Measurements from ENCODE around the gene CCDC157. TPM values are rescaled to one million over a fixed set of nuclear protein-coding genes. Genes with fewer than 3 reads are reported as not detected.

CCDC157 gene
- total and polyA plus RNA-seq, 2 of the 4 experiments (the other 2 are of a cell fraction): 0.90 to 2.2 TPM

GRCh38 chr22:30365891-30366290 lies 9.1 kb downstream of the CCDC157 start:
- Histone ChIP-seq H3K36me3 (ENCODE audit: control insufficient read depth, insufficient read depth, low read length) (peaks cover 2% of the 10 kb centered on the region; the same call in 1 of the 2 replicates), H4K8ac (ENCODE audit: low read depth in 2 of 2, low read length in 2 of 2) (no peak overlapping the region), H4K5ac (ENCODE audit: low read depth, low read length) (no peak overlapping the region), H3K79me1 (ENCODE audit: low read depth in 1 of 2, low read length in 2 of 2) (no peaks in the 10 kb centered on the region), H2BK15ac (ENCODE audit: low read depth, low read length) (no peak overlapping the region), H3K4me3 (ENCODE audit: insufficient read depth, low read depth, low read length) (no peak overlapping the region), H2AFZ (replicated peaks; ENCODE audit: low read length, poor library complexity) (no peak overlapping the region), H3K4me1 (ENCODE audit: control insufficient read depth, insufficient read depth, low read length) (peaks cover 5% of the 10 kb centered on the region; the same call in 1 of the 2 replicates), H3K56ac (ENCODE audit: extremely low read depth, insufficient read depth, low read length) (no peak overlapping the region), H2AK9ac (replicated peaks; ENCODE audit: low read depth, low read length, poor library complexity) (no peak overlapping the region), H3K9me3 (ENCODE audit: control insufficient read depth, insufficient read depth, low read length) (no peaks in the 10 kb centered on the region), H3K27ac (ENCODE audit: insufficient read depth, low read length) (no peak overlapping the region), H3K14ac (replicated peaks; ENCODE audit: low read depth, low read length) (no peak overlapping the region), H3K4ac (ENCODE audit: low read depth, low read length) (no peak overlapping the region), H2AK5ac (ENCODE audit: low read depth, low read length) (no peak overlapping the region), H3K18ac (ENCODE audit: low read depth, low read length) (no peak overlapping the region), H4K20me1 (ENCODE audit: insufficient read depth, low read length) (no peaks in the 10 kb centered on the region), H3K9ac (ENCODE audit: low read depth, low read length) (no peak overlapping the region), H2BK20ac (ENCODE audit: low read depth, low read length) (no peak overlapping the region), H4K91ac (ENCODE audit: insufficient read depth, low read depth, low read length) (no peak overlapping the region), H2BK120ac (ENCODE audit: low read depth, low read length) (no peak overlapping the region), H3K23ac (ENCODE audit: low read depth, low read length) (no peak overlapping the region), H3K27me3 (ENCODE audit: control insufficient read depth, insufficient read depth, low read length) (no peaks in the 10 kb centered on the region), H3K9me1 (ENCODE audit: insufficient read depth, low read length) (0 out of 2 replicates have a peak, but pooled peaks cover 2% of the 10 kb centered on the region), H3K4me2 (ENCODE audit: low read depth, low read length) (no peak overlapping the region), H2BK5ac (ENCODE audit: low read depth, low read length, poor library complexity, severe bottlenecking) (no peak overlapping the region)
- CTCF ChIA-PET: no interaction called here
- DNase-seq: no peak
- dilution Hi-C loops (cut with HindIII; ENCODE audit: low sequenced_read_pairs, unreplicated experiment) (no loop called here), in situ Hi-C loops (cut with MboI; ENCODE audit: low sequenced_read_pairs) (no loop called here), intact Hi-C loops (cut with micrococcal nuclease) (no loop called here)
- no TSS peak for BruUV-seq (replicated peaks)
- POLR2A ChIA-PET (ENCODE audit: unreplicated experiment): no interaction called here
- ATAC-seq (ENCODE audit: low read depth): no peak
- TF ChIP-seq CTCF (conservative IDR thresholded peaks at IDR 0.05; ENCODE audit: low read depth, low read length) (no peak), MAFK (IDR thresholded peaks at IDR 0.05; ENCODE audit: low read depth, low read length) (no peak), CHD1 (IDR thresholded peaks at IDR 0.05; ENCODE audit: low read depth, low read length) (no peak), POLR2A (IDR thresholded peaks at IDR 0.05; ENCODE audit: low read depth, low read length) (no peak), SMC3 (IDR thresholded peaks at IDR 0.05; ENCODE audit: low read depth, low read length) (no peak), MXI1 (IDR thresholded peaks at IDR 0.05; ENCODE audit: borderline replicate concordance, low read depth, low read length) (no peak), RAD21 (IDR thresholded peaks at IDR 0.05; ENCODE audit: low read length) (no peak), MAZ (IDR thresholded peaks at IDR 0.05; ENCODE audit: borderline replicate concordance, low read depth, low read length) (no peak)
- 93% methylated on average over 11 of the region's 18 CpGs; no CpG with 5 or more reads in 1 of the 2 experiments for WGBS, 2 experiments (ENCODE audit: extremely low coverage in 2 of 2, insufficient read length in 1 of 2)

Measured in IMR-90 (cell line).